NCI-H2227 (cell line): ENCODE results near the gene SSBP3.

Experiments used
- DNase-seq: peaks from one replicate; lab custom pipeline; 2025; ENCODE audit not compliant: unreplicated experiment; lab: John Stamatoyannopoulos, UW

Gene SSBP3

DNA sequence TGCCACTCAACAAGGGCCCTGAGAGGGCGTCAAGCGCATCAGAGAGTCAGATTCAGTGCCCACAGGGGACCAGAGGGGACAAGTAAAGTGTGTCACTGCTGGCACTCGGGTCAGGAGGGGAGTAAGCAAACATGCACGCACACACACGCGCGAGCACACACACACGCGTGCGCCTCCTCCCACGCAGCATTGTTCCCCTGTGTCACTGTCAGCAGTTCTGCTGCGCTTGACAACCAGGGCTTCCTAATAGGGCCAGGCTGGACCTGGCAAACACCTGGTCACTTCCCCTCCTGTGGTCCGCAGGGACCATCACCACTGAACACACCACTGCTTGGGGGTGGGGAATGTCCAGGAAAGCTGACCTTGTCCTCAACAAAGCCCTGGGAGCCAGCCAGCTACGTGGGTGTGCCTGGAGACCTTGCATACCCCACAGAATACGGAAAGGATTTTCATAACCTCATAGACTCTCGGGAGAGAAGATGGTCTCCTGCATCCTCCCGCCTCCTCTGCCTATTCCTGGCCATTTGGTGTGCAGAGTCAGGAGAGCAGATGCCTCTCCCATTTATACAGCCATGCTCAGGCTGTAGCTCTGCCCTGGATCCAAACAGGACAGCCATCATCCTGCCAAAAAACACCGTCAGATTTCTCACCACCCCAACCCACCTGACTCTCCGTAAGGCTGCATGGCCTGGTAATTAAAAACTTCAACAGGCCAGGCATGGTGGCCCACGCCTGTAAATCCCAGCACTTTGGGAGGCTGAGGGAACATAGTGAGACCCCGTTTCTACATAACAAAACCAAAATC is 73.2 kb downstream of the SSBP3 start:
- DNase-seq, result no peak

DNA sequence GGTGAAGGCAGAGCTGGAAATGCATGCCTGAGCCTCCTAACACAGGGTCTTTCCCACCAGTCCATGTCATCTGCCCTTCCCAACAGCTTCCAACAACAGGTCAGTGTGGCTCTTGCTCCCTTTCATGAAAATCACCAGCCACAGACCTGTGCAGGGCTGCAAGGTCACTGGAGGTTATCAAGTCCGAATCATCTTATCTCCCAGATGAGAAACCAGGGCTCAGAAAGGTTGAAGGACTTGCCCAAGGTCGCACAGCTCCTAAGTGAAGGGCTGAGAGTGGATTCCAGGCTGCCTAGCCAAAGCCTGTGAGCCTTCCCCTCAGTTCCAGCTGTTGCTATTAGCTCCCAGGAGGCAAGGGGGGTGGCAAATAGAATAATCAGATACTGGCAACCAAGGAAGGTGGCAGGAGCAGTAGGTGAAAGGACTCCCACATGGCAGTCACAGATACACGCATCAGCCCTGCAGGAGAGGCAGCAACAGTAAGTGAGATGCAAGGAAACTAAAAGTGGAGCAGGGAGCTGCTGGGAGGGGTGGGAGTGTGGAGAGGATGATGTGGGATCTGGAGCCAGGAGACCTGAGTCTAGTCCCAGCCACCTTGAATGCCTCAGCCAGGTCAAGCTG is 74.2 kb downstream of the SSBP3 start:
- DNase-seq, result no peak

DNA sequence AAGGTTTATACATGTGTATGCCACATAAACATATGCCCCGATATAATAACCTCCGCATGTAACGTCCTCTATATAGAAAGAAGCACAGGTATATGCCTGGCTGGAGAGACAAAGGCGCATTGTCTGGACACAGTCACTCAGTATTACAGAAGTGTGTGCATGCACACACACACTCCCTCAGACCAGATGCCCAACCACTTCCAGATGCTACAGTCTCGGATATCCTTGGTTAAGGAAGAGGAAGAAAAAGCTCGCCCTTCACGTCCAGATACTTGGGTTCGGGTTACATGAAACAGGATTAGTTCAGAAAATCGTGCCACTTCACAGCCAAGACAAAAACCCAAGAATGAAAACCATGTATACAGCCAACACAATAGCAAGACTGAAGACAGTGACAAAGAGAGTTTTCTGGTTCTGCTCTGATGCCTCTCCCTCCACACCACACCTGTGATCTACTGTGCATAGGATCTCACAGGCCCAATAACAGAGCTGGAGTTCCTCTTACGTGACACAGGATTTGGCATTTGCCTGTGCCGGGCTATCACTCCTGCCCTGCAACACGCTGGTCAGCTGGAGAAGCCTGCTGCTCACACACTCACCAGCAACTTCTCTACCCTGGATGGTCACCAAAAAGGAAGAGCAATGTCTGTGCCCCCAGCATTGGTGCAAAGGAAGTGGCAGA is 75.0 kb downstream of the SSBP3 start:
- no peak for DNase-seq

DNA sequence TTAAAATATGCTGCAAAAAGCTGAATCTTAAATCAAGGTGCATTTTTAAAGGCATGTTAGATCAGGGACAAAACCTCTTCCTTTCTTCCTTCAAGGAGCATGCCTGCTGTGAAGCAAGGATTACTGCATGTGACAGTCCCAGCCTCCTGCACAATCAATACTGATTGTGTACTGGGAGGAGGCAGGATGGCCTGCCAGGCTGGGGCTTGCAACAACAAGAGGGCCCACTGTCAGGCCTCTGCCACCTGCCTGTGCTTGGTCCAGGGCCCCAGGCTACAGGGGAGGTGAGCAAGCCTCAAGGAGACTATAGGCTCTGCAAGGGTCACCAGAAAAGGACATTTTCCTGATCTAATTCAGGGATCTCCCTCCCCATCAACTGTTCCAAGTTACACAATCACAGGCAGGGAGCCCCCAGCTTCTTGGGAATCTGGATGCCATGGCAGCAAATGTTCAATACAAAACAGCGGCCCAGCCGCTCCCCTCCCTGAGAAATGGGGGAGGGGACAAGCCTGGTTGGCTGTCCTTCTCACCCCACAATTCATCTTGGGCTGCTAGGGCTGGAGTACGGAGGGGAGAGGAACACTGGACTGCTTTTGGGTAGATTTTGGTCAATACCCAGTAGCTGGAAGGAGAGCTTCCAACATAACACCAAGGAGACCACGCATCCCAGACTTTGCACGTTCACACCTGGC is 76.7 kb downstream of the SSBP3 start:
- DNase-seq, result peak; percentile 15

DNA sequence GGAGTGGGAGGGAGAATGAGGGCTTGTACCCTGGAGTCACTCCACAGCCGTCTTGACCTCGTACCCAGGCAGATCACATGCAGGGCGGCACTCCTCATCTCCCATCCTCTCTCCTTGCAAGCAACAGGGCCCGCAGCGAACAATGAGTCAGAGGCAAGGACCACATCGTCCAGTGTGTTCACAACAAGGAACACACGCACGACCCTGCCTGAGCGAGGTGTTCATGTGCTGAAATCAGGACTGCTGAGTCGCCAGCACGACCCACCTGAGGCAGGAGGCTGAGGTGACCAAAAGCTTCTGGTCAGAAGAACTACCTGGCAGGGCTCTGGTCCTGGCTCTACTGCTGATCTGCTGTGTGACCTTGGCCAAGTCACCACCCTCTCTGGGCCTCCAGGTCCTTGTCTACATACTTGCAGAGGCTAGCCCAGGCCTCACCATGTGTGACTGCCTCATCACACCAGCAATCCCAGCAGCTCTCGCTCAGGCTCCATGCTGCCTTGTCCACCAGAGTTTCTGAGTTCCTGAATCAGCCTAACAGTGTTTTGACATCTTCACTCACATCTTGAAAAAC is 78.0 kb downstream of the SSBP3 start:
- no peak for DNase-seq

DNA sequence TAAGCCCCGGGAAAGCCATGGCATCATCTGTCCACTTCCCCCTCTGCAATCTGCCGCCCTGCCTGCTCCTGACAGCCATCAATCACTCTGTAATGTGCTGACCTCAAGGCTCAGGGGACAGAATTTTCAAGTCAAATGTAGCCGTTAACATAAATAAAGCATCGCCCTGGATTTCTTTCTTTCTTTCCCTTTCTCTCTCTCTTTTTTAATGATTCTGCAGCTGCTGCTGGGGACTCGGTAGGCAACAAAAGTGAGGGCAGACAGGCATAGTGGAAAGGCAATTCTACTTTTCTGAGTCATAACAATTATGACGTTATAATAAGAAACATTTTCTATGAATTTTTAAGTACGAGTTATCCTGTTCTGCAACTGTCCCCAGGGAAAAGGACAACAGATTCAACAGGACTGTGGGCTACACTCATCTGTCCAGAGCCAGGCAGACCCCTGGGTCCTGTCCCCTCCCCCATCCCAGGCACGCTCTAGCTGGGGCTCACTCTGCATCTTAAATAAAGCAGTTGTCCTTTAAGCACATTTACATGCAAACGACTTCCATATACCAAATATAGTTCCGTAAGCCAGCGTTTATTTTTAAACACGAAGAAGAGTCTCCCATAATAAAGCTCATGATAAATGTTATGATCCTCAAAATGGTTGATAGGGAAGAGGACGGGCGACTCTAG is 78.7 kb downstream of the SSBP3 start:
- peak; percentile 51 for DNase-seq

DNA sequence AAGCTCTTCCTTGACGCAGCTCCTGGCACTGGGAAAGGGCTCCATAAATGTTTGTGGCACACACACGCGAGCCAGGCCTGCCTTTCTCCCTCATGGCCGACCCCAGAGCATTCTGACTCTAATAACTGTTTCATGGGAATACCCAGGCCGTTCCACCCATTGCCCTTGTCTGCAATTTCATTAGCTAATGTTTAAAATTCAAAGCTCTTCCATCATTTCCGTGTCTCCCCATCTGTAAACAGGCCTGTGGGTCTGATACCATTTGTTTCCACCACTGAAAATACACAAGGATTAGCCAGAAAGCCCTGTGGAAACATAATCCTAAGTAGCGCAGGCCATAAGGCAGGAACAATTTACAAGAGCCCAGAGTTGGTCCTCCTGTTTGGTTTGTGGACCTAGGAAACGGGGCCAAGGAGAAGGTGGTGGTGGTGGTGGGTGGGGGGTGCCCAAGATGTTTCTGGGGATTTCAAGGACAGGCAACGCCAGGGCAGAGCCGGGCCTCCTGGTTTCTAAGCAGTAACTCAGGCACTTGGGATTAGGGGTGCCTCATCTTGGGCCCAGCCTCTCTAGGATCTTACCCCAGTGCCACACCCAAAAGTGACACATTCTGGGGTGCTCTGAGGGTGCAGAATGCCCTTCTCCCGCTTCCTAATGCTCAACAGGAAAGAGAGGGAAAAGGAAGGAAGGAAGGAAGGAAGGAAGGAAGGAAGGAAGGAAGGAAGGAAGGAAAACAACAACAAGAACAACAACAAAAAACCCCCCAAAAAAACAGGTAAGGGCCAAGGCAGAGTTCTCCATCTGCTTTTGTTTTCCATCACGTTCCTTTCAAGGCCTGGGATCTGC is 79.4 kb downstream of the SSBP3 start:
- DNase-seq, result no peak

DNA sequence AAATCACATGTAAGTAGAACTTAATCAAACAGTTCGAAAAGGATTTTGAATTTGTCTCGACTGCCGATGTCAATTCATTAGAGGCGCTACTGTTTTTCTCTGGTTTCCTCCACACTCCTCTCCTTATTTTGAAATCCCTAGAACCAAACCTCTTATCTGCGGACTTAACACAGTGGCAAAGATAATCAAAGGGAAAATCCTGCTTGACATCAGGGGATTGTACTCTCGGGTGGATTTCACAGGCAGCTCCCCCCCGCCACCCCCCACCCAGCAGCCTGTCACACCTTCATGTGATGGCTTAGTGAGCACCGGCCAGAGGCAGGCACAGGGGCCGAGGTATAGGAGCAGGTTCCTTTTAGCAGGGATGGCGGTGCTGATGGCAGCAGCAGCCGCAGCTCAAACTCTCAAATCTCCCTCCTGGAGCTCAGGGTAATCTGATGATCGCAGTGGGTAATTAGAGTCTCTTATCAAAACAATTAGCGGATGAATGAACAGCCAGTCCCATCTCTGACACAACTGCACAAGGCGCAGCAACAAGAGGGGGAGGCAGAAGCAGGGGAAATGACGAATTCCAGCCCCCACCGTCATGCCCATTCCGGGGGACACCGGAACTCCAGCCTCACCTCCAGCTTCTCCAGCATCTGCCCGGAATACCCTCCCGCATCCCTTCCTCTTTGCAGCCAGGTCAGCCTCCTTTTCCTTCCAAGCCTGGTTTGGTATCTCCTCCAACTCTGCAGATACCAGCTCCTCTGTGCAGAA is 80.3 kb downstream of the SSBP3 start:
- peak; percentile 14 for DNase-seq

DNA sequence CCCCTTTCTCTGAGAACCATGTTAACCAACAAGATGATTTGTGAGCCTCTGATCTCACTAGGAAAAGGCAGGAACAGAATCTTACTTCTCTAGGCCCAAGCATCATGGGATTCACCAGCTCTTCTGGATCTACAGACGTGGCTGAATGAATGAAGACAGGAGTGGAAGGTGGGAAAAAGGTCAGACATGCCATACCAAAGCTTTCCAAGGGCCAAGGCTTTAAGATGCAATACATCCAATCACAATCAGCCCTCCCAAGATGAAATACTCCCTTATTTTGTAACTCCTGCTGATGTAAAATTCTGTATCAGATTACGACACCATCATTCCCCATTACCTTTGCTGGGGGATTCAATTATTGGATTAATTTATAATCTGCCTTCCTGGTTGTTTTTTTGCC is 80.9 kb downstream of the SSBP3 start:
- DNase-seq, result no peak

DNA sequence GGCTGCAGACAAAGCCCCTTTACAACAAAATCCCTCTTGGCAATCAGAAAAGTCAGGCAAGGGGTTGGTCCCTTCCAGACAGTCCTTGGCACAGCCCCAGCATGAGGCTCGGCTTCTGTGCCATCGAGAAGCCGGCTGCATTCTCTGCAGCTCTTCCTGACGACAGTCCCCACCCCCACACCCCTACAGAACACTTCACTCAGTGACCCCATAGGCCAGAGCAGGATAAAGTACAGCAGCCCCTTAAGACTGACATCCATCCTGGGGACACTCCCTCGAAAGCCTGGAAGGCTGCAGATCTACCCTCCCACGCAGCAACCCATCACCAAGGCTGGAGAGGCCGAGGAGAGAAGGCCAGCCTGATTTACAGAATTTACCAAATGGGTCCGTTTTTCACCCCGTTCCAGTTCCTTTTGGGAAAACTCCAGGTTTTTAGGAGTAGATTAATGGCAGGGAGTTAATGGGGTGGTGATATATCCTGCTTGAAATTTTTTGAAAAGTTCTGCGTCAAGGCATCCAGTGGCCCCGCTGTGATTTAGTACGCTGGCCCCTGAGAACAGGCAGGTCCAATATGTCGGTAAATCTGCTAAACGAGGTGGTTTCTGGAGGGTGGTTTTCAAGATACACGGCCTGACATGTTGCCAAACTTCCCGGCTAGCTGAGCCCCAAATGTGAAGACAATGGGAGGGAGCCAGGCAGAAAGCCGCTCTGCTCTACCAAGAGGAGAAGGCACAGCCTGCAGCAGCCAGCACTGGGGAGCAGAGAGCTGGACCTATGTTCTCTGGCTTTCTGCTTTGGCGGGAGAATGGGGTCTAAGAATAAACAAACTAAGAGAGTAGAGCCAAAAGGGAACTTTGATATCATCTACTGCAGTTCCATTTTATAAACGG is 81.7 kb downstream of the SSBP3 start:
- no peak for DNase-seq

DNA sequence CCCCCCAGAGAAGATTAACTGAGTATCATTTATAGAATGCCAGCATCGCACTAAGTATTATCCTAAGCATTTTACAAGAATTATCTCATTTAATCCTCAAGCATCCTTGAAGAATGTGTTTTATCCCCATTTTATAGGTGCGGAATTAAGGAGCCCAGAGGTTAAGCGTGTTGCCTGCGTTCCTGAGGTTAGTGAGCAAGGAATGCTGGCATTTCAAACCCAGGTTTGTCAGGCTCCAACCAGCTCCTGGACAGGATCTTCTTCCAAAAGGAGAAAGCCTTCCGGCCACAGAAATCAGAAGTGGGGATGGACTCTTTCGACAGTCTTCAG is 82.3 kb downstream of the SSBP3 start:
- DNase-seq, result no peak

DNA sequence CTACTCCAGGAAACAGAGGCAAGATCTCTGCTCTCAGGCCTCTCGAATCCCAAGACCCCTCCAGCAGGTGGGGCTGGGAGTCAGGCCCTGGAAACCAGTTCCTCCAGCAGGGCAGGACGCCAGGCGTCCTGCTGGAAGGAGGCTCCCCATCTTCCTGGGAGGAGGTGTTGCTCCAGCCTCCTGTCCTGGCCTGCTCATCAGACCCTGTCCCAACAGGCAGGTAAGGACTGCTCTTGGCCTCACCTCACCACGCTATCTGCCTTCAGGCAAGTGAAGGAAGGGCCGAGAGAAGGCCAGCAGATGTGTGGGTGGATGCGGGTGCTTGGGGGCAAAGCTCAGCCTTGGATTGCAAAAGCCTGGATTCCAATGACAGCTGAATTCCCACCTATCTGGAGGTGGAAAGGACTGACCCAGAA is 82.9 kb downstream of the SSBP3 start:
- no peak for DNase-seq

DNA sequence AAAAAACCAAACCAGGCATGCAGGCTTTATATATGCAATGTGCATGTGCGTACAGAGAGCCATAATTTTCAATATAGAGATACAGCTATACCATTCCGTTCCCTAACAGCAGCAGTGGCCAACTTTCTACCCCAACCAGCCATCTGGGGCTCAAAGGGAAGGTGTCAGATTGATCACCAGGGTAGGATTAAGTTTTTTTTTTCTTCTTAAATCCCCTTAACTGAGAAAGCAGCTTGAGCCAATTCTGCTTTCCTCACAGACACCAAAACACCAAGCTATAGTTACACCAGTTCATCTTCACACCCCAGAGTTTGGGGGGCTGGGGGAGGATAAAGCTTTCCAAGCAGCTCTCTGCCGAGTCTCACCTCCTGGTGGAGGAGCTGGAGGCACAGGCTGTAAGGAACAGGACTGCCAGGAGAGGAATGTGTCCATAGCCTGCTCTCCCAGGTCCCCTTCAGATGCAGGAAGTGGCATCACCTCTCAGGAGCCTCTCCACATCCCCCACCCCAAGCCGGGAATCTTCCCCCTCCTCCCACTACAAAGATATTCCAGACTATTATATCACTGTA is 87.9 kb downstream of the SSBP3 start:
- no peak for DNase-seq

DNA sequence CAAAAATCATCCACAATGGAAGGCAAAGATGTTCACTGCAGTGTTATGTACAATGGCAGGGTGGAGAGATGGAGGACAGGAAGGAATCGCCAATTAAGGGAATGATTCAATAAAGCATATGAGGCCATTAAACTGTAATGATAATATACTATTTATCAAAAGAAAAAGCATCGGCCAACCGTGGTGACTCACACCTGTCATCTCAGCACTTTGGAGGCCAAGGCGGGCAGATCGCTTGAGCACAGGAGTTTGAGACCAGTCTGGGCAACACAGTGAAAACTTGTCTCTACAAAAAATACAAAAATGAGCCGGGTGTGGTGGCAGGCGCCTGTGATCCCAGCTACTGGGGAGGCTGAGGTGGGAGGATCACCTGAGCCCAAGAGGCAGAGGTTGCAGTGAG is 89.1 kb downstream of the SSBP3 start:
- DNase-seq, result no peak

DNA sequence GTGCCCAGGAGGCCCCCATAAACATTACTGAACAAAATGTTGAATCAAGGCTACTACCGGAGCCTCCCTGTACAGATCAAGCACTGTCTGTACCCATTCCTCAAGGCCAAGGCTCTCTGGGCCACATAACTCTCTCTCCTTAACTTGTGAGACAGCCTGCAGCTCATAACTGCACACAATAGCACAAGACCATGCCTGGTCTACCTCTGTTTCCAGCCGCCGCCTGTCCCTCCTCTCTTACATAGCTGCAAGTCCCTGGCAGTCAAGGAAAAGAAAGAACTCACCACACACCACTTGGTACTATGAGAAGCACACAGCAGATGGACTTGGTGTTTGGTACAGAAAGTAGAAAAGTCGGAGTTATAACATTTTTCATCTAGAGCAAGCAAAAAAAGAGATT is 91.1 kb downstream of the SSBP3 start:
- no peak for DNase-seq

DNA sequence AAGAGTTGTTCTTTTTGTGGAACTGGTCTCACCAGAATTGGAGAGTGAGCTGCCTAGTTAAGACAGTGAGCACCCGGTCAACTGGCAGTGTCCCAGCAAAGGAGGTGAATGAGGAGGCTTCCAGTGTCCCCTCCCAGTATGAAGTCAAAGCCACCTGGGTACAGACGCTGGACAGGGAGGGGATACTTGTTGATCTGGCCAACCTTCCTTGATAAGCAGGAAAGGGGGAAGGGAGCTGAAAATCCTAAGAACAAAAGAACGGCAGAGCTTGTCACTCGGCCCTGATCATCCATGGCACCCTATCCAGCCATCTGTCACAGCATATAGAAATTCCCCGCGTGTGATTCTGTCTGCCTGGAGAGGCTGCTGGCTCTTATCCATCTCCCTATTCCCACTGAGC is 91.5 kb downstream of the SSBP3 start:
- DNase-seq, result no peak

DNA sequence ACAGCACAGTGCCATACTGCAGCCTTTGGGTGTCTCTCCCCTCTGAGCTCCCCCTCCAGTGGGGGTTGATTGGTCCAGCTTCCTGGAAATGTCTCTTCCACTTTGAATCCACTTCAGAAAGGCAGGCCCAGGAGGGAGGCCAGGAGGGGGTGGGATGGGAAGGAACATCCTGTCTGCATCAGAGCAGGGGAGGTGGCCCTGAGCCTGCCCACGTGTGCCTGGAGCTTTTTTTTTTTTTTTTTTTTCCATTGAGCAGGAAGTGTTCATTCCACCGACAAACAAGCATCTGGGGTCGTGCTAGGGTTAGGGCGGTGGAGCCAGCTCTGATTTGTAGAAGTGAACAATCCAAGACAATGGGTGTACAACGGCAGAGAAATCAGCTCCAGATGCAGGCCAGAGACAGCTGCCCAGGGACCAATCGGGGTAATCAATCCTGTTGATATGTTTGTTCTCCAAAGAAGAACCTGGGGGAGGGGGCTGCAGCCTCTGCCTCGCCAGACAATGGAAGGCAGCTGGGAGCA is 93.3 kb downstream of the SSBP3 start:
- DNase-seq, result peak; percentile 61

DNA sequence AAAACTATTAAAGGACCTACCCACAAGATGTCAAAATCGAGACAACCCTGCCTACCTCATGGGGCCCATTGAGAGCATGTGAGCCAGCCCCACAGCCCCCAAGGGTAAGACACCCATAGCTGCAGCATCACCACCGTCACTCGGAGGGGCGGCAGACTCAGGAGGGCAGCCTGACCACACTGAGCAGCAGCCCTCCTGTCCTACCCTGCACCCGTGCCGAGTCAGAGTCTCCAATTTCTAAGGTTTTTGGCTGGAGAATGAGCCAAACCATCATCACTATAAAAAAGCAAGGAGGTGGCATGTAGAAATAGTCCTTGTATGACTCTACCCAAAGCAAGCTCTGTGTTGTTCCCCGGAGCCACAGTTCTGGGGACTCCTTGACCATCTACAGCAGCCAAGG is 94.7 kb downstream of the SSBP3 start:
- DNase-seq, result no peak
